Cortex of kidney (tissue), 1 donor: ENCODE measurements around the gene RAI1.
"Not testable (repeated sequence)": the region's sequence is repeated elsewhere in the genome, so short reads cannot be mapped to it uniquely, and the experiment has no call there.

Experiments
- DNase-seq: peaks from one replicate; lab custom pipeline; 2025; lab: John Stamatoyannopoulos, UW

The RAI1 gene

GRCh38 chr17:17665255-17665654, 16.0 kb upstream of the RAI1 start:
- no peak for DNase-seq

DNA sequence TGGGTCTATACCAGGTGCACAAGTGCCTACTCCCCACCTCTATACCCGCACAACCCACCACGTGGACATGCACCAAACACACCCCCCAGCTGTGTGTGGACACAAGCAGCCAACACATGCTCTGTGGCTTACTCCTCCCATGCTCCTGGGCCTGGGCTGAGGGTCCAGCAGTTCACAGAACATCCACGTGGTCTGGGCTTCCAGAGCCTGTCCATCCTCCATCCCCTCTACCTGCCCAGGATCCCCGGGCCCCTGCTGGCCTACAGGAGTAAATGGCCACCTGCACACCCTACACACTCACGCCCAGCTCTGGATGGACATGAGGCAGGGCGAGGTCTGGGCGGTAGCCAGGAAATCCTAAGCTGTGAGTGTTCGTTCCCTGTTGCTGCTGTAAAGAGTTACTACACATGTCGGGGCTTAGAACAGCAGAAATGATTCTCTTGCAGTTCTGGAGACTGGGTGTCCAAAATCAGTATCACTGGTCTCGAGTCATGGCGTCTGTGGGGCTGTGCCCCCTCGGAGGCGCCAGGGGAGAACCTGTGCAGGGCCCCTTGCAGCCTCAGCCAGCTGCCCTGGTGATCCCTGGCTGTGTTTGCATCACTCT, 15.0 kb upstream of the RAI1 start:
- DNase-seq: no peak

GRCh38 chr17:17667231-17667630, 14.0 kb upstream of the RAI1 start:
- no peak for DNase-seq

GRCh38 chr17:17667947-17668346, 13.3 kb upstream of the RAI1 start:
- no peak for DNase-seq

GRCh38 chr17:17668358-17668757, 12.9 kb upstream of the RAI1 start:
- DNase-seq: no peak

DNA sequence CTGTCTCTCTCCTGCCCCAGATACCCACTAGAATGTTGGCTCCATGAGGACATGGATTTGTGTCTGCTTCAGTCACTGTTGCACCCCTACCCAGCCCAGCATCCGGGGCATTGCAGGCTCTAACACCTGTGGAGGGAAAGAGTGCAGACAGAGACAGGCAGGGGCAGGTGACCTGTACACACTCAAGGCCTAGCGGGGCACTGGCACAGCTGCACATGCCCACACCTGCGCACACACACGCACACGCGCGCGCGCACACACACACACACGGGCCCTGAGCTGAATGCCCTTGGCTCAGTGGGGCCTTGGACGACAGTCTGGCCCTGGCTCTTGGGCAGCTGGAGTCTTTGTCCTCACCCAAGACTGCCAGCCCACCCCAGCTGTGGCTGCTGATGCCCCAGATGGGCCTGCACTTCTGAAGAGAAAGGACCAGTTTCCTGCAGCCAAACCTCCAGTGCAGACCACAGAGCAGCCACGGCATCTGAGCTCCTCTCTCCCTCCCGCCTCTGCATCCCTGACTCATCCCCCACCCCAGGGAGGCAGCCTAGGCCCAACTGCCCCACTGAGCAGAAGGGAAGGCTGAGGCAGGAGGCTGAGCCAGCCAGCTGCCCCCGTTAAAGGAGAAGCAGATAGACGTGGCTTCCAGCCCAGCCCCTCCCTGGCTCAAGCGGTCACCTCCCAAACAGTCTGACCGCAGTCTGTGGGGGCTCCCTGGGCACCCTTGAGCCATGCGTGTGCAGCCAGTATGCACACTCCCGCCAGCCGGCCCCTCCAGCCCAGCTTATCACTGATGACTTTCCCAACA, 12.3 kb upstream of the RAI1 start:
- DNase-seq: no peak

DNA sequence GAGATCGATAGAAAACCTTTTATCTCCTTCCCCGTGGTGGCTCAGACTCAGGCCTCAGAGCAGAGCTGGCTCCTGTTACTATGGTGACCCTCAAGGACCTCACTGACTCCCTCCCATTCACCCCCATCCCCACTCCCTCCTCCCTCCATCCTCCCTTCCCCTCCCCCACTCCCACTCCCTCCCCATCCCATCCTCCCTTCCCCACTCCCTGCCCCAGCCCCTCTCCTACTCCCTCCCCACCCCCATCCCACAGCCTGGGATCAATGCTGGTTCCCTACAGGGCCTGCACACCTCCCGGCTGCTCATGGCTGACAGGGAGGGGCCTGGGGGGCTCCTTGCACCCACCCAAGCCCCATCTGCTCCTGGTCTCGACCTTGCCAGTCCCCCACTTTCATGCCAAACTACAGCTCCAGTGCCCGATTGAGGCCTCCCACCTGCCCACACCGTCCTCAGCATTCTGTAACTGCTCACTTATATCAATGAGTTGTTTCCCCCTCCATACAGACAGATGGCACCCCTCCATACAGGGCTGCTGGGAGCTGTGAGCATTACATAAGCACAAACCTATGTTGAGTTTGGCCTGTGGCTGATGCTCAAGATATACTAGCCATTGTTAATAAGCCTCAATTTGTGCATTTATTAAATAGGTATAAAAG, 11.6 kb upstream of the RAI1 start:
- no peak for DNase-seq

DNA sequence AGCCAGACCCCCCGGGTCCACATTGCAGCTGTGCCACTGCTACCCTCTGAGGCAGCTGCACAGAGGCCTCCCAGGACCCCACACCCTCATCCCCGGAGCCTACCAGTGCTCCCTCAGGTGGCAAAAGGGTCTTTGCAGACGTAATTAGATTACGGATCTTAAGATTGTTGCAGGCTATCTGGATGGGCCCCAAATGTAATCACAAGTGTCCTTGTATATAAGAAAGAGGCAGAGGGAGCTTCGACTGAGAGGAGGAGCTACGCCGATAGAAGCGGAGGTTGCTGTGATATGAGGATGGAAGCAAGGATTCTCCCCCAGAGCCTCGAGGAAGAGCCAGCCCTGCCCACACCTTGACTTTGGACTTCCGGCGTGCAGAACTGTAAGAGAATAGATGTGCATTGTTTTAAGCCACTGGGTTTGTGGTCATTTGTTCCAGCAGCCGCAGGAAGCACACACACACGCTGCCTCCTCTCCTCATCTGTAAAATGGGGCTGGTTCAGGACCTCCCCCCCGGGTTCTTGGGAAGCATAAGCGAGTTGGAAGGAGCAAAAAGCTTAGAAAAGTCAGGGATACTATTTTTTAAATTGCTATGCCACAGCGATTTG, 10.5 kb upstream of the RAI1 start:
- no peak for DNase-seq

GRCh38 chr17:17671369-17672129, 9.7 kb upstream of the RAI1 start:
- DNase-seq: no peak

DNA sequence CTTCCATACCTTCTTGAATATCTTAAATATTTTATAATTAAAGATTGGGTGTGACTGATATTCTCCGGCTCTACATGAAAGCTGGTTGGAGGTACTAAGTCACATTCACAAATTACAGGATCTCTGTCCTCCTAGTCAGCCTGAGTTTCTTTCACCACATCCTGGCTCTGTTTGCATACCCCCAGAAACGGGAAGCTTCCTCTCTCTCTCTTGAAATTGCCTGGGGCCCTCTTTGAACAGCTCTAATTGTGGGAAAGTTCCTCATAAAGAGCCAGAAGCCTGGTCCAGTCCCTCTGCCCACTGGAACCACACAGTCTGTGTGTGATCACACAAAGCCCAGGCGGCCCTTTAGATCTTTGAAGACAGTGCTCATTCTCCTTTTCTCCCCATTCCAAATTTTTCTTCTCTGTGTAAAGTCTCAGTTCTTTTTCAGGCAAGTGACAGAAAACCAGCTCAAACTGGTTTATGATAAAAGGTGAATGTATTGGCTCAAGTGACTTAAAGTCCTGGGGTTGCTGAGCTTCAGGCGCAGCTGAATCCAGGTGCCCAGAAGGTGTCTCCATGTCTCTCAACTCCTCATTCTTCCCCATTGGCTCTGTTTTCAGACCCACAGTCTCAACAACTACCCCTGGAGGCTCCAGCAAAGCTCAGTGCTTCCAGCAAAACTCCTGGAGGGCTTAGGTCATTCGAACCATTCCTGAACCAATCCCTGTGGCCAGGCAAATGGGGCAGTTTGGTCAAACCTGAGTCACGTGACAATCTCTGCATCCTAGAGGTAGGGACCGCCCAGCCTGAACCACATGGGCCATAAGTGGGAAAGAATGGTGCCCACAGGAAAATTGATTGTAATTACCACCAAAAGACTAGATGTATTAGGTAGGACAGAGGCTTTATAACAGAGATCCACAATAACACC, 8.5 kb upstream of the RAI1 start:
- no peak for DNase-seq

GRCh38 chr17:17675416-17675815, 5.8 kb upstream of the RAI1 start:
- DNase-seq: no peak

- no peak for DNase-seq
Observed at GRCh38 chr17:17675925-17676534, 5.2 kb upstream of the RAI1 start.

- DNase-seq: no peak
Observed at GRCh38 chr17:17676752-17677151, 4.5 kb upstream of the RAI1 start.

DNA sequence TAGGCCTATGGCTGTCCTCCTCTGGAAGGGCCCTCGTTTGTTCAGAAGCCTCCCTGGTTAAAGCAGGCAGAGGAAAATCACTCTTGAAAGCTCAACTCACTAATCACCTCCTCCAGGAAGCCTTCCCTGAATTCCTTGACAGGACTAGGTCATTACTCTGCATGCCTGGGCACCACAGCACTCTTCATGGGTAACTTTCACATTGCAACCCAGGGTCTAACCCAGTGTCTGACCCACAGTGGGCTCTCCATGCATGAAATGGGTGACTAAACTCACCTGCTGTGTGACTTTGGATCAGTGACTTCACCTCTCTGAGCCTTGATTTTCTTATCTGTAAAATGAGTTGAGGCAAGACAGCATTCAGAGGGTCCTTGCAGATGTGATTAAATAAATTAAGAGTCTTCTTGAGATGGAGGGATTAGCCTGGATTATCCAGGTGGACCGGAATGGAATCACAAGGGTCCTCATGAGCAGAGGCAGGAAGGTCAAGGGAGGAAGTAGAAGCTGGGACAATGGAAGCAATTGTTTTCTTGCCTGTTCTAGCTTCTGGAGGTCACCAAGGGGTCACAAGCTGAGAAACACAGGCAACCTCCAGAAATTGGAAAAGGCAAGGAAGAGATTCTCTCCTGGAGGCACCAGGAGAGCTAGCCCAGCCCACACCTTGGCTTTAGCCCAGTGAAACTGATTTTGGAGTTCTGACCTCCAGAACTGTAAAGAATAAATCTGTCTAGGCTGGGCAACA, 3.8 kb upstream of the RAI1 start:
- DNase-seq: no peak

- DNase-seq: not testable (repeated sequence)
Observed at GRCh38 chr17:17678063-17678699, 3.1 kb upstream of the RAI1 start.

- no peak for DNase-seq
Observed at GRCh38 chr17:17679243-17679642, 2.0 kb upstream of the RAI1 start.

GRCh38 chr17:17679748-17680147, 1.5 kb upstream of the RAI1 start:
- DNase-seq: no peak

- no peak for DNase-seq
Observed at GRCh38 chr17:17680477-17681186, 626 bp upstream of the RAI1 start.
